Chondrocyte (in vitro differentiated cells): ENCODE results near the gene TTC28. TPM values are rescaled to one million over a fixed set of nuclear protein-coding genes. Genes with fewer than 3 reads are reported as not detected.

ENCODE experiments used
- DNase-seq: peaks from one replicate; pipeline ENCODE4 v3.0.0; 2021; ENCODE audit warnings: mixed read lengths, low spot score
- H3K27ac Mint-ChIP-seq: one replicate; pipeline ENCODE4 v1.8.0; 2021; ENCODE audit warnings: mild to moderate bottlenecking, moderate library complexity, mixed read lengths; ENCODE audit not compliant: unreplicated experiment
- H3K27me3 Mint-ChIP-seq: 2 replicates; pipeline ENCODE4 v1.8.0; 2021; ENCODE audit warnings: low read depth, mixed read lengths
- H3K36me3 Mint-ChIP-seq: 2 replicates; pipeline ENCODE4 v1.8.0; 2021; ENCODE audit warnings: low read depth, mixed read lengths
- H3K4me1 Mint-ChIP-seq: 2 replicates; pipeline ENCODE4 v1.8.0; 2021; ENCODE audit warnings: low read depth, mild to moderate bottlenecking, mixed read lengths
- H3K4me3 Mint-ChIP-seq: one replicate; pipeline ENCODE4 v1.8.0; 2021; ENCODE audit warnings: mild to moderate bottlenecking, moderate library complexity, mixed read lengths; ENCODE audit not compliant: unreplicated experiment
- H3K9me3 Mint-ChIP-seq: 2 replicates; pipeline ENCODE4 v1.8.0; 2021; ENCODE audit warnings: low read depth, mixed read lengths
- total RNA-seq: library from RNA; stranded (reverse); gene quantifications from 3 replicates; pipeline ENCODE4 v1.2.1, GENCODE V29; 2021
- TF ChIP-seq, protein P1 (sequence below): fragments of 200-600 bp; sonication (generic); IDR thresholded peaks from 2 replicates; pipeline ENCODE4 v1.5.0; 2021; ENCODE audit warnings: antibody characterized with exemption, mild to moderate bottlenecking, moderate library complexity

TTC28 gene
- total RNA-seq, 1 donor from 2014 or later, result 38.3 TPM

DNA sequence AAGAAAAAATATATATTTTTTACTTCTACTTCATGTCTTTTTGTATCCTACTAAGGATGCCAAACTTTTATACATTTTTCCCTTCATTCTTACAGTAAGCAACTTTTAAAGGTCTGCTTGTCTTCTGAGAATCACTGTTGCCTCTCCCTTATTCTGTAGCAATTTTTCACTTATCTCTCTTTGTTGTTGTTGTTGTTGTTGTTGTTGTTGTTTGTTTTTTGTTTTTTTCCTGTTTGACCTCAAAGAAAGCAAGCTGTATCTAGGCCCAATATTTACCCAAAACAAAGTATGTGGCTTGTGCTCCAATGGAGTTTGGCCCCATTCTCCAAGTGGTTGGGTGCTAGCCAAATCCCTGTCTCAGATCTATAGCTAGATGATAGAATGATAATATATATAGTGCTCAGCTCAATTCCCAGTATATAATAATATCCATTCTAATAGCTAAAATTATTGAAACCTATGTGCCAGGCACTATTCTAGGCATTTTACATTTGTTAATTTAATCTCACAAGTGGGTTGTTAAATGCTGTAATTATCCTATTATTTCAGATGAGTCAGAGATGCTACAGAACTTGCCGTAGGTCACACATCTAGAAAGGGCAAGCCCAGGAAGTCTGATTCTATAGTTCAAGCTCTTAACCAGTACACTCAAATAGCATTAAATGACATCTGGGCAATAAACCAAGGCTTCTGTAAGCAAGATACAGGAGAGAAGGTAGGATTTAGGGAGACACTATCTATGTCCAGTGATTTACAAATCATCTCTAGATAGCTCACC lies 555.5 kb downstream of the TTC28 start:
- Mint-ChIP-seq H3K9me3 (no peaks in the 10 kb centered on the region), H3K4me3 (no peak overlapping the region), H3K27ac (no peak overlapping the region)

DNA sequence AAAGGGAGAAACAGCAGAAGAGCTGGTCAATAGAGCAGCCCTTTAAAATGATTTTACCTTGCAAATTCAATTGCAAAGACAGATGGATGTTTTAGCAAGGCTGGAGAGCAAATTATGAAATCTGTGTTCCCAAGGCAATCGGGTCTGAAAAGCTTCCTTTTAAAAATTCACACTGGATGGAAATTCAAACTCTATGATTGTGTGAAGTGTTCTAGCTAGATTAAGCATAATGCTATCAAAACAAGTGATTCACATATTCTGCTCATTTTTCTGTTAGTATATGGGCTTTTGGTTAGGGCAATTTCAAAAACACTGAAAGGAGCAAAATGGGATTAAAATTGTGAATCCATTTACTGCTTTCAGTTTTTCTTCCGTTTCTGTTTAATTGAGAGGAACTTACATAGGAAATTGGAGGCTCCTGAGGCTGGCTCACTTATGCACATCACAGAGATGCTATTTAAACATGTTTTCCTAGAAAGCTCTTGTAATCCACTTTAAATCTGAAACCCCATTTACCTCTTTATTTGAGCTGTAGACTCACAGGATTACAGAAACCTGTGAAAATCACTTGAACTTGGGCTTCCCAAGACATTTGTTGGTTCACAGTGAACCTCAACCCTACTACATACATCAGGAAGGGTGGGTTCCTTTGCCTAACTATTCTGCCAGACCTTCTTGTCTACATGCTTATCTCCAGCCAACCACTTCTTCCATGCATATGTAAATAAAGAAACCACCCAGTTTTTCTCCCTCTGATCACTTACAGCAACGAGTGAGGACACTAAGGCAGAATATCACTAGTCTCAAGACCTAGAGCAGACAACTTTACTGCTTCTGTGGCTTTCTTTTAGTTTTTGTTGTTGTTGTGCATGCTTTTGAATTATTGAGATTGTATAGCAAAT lies 558.7 kb downstream of the TTC28 start:
- TF ChIP-seq, protein P1, sequence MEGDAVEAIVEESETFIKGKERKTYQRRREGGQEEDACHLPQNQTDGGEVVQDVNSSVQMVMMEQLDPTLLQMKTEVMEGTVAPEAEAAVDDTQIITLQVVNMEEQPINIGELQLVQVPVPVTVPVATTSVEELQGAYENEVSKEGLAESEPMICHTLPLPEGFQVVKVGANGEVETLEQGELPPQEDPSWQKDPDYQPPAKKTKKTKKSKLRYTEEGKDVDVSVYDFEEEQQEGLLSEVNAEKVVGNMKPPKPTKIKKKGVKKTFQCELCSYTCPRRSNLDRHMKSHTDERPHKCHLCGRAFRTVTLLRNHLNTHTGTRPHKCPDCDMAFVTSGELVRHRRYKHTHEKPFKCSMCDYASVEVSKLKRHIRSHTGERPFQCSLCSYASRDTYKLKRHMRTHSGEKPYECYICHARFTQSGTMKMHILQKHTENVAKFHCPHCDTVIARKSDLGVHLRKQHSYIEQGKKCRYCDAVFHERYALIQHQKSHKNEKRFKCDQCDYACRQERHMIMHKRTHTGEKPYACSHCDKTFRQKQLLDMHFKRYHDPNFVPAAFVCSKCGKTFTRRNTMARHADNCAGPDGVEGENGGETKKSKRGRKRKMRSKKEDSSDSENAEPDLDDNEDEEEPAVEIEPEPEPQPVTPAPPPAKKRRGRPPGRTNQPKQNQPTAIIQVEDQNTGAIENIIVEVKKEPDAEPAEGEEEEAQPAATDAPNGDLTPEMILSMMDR, result no peak
- no peak for DNase-seq
- Mint-ChIP-seq H3K27me3 (no peaks in the 10 kb centered on the region), H3K27ac (no peak overlapping the region), H3K4me3 (no peak overlapping the region), H3K4me1 (peaks cover 32% of the 10 kb centered on the region), H3K36me3 (peaks cover 2% of the 10 kb centered on the region), H3K9me3 (no peaks in the 10 kb centered on the region)

More for the DNA sequence above, 555.5 kb downstream of the TTC28 start:
- Mint-ChIP-seq H3K36me3 (peaks cover 2% of the 10 kb centered on the region), H3K4me1 (peaks cover 20% of the 10 kb centered on the region), H3K27me3 (no peaks in the 10 kb centered on the region)
- DNase-seq, result no peak
- TF ChIP-seq, protein P1, result no peak

DNA sequence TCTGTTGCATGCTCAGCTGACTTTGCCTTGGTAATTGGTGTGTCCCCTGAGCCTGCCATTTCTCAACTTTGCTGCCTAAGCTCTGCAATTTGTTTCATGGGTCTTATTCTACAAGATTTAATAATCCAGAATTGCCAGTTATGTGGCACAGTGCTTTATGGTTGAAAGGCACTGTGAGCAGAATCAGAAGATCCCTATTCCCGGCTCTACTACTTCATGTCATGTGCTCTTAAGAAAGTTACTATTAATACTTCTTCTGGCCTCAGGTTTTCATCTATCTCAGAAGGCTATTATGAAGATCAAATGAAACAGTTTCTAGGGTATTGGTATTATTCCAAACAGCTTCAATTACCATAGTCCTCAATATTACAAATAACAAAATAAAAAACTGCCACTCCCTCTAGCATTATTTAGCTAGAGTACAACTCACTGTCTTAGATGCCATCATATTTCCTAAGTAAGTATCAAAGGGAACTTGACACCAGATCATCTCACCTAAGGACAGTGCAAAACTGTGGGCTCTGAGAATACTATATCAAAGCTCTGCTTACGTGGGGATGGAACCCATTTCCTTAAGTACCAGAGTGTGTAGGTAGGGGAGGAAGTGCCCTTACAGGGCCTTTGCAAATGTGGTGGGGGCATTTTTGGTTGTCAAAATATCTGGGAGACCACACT lies 560.5 kb downstream of the TTC28 start:
- peaks cover 35% of the 10 kb centered on the region for H3K4me1 Mint-ChIP-seq
- H3K36me3 Mint-ChIP-seq, result peaks cover 1% of the 10 kb centered on the region
- H3K9me3 Mint-ChIP-seq, result no peaks in the 10 kb centered on the region
- no peak overlapping the region for H3K4me3 Mint-ChIP-seq
- no peaks in the 10 kb centered on the region for H3K27me3 Mint-ChIP-seq
- TF ChIP-seq, protein P1, result no peak
- DNase-seq, result no peak
- no peak overlapping the region for H3K27ac Mint-ChIP-seq

DNA sequence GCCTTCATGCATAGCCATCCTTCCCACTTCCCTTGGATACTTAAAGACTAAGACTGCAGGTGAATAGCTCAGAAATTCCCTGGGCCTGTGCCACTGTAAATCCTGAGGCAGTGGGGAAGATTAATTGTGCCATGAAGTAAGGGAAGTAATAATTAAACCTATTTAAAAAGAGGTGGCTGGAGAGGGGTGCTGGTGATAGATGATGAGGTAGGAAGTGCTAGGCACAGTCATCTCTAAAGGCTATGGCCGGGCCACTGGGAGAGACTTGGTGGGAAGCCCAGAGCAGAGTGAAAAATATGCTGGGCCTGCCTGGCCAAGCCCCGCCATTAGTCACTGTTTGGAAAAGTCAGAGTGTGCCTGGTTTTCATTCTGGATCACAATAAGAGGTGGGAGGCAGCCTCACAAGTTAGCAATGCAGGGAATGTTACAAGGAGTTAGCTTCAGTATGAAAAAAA lies 563.4 kb downstream of the TTC28 start:
- H3K4me3 Mint-ChIP-seq, result no peak overlapping the region
- H3K27ac Mint-ChIP-seq, result peak overlapping the region; percentile 88
- DNase-seq, result no peak
- H3K27me3 Mint-ChIP-seq, result no peaks in the 10 kb centered on the region
- H3K36me3 Mint-ChIP-seq, result no peaks in the 10 kb centered on the region
- peaks cover 46% of the 10 kb centered on the region for H3K4me1 Mint-ChIP-seq
- H3K9me3 Mint-ChIP-seq, result no peaks in the 10 kb centered on the region
- TF ChIP-seq, protein P1, result no peak

DNA sequence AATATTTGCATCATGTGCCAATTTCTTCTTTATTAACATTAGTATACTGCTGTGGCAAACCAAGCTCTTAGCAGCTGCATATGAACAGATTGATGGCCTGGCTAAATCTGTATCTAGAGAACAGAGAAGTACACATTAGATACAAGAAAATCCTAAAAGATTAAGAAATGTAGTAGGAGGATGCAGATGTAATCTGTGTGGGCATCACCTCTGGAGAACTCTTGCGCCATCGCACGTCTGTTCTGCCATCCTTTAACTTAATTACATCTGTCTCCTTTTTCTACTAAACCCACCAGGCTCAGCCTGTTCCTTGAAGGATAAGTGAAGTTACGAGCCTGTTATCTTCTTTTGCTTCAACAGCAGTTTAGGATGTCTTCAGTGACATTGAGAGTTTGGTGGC lies 564.2 kb downstream of the TTC28 start:
- Mint-ChIP-seq H3K4me1 (peaks cover 38% of the 10 kb centered on the region), H3K27ac (no peak overlapping the region), H3K4me3 (no peak overlapping the region), H3K36me3 (no peaks in the 10 kb centered on the region), H3K9me3 (no peaks in the 10 kb centered on the region), H3K27me3 (no peaks in the 10 kb centered on the region)
- TF ChIP-seq, protein P1, result no peak
- DNase-seq, result no peak
